ENCODE measurements around the gene SLC22A5.

GRCh38 chr5:132323202-132323601, 46.3 kb upstream of the SLC22A5 start:
- no peak for TF ChIP-seq CTCF (IDR thresholded peaks at IDR 0.05; ENCODE audit: borderline replicate concordance, extremely low read depth, low read length, poor library complexity, severe bottlenecking)
- TF ChIP-seq EZH2 (IDR thresholded peaks at IDR 0.05; ENCODE audit: borderline replicate concordance, low read depth, low read length, severe bottlenecking): no peak
